D721Med (cell line): ENCODE results near the gene LMOD3.

Experiments used
- DNase-seq: peaks from one replicate; pipeline ENCODE4 v3.0.0; 2011; ENCODE audit warnings: low spot score; ENCODE audit not compliant: insufficient read length
- FAIRE-seq: peaks from 2 replicates; lab custom pipeline; 2011; peaks lifted over from hg19 to GRCh38; lab: Jason Lieb, UNC
- TF ChIP-seq, protein P1 (sequence below): IDR thresholded peaks from 2 replicates; pipeline ENCODE4 v1.5.1; 2012; ENCODE audit warnings: mild to moderate bottlenecking, control low read depth; ENCODE audit not compliant: insufficient read depth; ENCODE audit errors: missing control alignments

Gene LMOD3

DNA sequence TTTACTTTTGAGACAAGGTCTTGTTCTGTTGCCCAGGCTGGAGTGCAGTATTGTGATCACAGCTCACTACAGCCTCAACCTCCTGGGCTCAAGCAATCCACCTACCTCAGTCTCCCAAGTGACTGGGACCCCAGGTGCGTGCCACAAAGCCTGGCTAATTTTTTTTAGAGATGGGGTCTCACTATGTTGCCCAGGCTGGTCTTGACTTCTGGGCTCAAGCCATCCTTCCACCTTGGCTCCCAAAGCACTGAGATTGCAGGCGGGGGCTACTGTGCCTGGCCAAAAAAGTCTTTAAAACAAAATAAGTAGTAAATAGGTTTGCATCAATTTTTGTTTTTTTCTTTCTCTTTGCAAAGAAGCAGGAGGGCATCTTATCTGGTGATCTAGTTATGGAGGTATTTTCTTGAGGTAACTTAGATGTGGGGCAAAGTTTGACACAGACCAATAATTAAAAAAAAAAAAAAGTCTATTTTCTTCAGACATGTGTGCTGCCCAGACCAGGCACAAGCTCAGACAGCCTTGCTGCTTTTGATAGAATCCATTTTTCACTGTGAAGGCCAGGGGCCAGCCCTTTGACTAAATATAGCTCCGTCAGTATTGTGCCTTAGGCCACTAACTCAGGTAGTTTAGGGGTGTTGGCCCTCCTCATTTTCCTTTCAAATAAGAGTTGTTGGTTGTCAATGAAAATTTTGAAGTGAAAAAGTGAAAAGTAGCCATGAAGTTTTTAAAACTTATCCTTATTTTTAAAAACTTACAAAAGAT, 35.2 kb downstream of the LMOD3 start:
- DNase-seq: no peak
- FAIRE-seq: no peak
- TF ChIP-seq, protein P1, sequence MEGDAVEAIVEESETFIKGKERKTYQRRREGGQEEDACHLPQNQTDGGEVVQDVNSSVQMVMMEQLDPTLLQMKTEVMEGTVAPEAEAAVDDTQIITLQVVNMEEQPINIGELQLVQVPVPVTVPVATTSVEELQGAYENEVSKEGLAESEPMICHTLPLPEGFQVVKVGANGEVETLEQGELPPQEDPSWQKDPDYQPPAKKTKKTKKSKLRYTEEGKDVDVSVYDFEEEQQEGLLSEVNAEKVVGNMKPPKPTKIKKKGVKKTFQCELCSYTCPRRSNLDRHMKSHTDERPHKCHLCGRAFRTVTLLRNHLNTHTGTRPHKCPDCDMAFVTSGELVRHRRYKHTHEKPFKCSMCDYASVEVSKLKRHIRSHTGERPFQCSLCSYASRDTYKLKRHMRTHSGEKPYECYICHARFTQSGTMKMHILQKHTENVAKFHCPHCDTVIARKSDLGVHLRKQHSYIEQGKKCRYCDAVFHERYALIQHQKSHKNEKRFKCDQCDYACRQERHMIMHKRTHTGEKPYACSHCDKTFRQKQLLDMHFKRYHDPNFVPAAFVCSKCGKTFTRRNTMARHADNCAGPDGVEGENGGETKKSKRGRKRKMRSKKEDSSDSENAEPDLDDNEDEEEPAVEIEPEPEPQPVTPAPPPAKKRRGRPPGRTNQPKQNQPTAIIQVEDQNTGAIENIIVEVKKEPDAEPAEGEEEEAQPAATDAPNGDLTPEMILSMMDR: no peak

DNA sequence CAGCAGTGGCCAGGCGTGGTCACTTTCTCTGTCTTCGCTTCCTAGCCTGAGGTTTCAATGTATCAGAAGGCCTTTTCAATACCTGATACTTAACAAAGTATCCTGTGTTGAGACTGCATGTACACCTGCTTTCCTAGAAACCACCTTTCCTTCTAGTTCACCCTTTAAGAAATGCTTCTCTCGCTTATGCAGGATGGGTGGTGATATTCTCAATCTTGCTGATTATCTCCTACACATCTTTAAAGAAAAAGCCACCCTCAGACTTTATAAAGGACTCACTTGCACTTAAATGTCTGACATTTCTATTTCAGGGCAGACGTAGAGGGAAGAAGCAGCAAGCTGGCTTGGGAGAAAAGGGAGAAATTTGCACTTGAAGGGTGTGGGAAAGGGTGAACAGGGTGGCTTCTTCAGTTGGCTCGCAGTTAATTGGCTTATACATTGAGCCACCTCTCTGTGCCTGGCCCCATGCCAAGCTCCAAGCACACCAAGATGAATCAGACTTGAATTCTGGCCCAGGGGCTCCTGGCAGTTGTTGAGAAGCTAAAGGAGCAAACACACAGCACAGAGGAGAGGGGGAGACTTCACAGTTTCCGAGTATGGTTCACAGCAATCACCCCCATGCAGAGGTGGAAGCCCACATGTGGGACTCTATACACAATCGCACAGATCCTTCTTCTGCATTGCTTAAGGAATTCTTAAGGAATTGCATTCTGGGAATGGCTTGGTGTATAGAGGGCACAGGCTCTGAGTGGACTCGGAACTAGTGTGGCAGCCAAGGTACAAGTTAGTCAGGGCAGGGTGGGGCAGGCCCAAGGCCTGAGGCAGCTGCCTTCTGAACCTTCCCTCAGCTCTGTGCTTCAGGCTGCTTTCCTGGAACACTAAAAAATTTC, 36.3 kb downstream of the LMOD3 start:
- TF ChIP-seq, protein P1: no peak
- FAIRE-seq (no peak), DNase-seq (no peak)

DNA sequence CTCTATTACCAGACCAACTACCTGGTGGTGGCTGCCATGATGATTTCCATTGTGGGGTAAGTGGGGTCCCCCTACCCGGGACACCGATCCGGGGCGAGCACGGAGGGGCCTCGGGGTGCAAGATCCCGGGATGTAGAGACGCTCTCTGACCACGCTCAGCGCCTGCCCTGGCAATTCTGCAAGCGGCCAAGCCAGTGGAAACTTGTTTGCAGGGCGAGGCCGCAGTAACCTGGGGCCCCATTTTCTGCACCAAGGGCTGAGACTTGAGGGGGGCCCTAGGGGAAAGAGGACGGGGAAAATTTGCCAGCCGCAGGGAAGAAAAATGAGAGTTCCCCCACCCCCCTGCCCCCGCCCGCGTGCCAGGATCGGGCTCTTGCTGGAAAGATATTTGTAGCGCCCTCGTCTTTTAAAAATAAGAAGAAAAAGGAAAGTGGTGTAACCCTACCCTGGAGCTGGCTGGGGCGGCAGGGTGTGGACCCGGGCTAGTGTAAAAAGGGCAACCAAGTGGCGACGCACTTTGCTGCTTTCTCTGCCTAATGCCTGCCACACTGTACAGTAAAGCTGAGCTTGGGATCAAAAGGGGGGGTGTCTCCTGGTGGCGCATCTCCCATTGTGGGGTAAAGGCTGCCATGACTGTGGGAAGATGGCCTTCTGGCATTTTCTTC, 37.1 kb downstream of the LMOD3 start:
- TF ChIP-seq, protein P1: no peak
- no peak for DNase-seq
- FAIRE-seq: no peak

DNA sequence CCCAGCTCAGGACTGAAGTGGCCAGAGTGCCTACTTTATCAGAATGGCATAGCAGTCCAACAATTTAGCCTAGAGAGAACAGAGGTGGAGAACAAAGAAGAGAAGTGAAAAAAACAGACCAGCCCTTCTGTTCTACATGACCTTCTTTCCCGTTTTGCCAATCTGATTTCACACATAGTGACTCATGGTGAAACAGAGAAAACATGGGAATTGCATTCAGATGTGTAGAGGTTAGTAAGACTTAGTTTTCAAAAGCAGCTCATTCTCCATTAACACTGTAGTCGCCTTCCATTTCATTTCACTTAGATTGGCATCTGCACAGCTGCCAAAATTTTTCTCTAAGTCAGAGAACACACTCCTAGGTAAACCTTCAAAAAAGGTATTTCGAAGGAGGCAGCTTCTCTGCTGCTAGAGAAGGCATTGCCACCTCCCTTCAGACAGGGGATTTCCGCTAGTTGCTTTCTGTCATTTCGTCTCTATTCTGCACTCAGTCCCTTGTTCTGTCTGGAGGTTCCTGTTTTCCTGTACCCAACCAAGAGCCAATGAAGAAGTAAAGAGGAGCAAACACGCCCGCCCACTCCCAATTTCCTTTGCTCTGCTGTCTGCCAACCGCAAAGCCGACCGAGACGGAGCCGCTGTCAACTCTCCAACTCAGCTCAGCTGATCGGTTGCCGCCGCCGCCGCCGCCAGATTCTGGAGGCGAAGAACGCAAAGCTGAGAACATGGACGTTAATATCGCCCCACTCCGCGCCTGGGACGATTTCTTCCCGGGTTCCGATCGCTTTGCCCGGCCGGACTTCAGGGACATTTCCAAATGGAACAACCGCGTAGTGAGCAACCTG, 37.8 kb downstream of the LMOD3 start, which contains the start of gene ARL6IP5:
TSS of gene ARL6IP5 (plus strand) at position 612 of the 842 bp plus-strand sequence. CDS start at position 723, 111 bp downstream.
- FAIRE-seq: no peak
- DNase-seq: no peak
- TF ChIP-seq, protein P1: no peak

DNA sequence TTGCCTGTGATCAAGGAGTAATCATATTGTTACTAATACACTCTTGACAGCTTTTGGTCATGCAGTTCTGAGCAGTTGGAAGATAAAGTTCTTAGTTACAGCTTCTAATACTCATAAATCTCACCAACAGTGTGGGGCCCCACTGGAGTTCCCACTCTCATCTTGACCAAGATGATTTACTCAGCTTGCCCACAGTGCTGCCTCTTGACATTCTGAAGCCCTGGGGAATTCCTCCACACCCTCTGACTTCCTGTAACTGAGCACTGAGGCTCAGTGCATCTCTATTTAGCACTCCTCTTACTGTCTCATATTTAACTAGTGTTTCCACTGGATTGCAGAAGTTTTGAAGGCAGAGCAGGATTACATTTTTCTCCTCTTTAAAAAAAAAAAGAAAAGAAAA, 39.6 kb downstream of the LMOD3 start:
- no peak for FAIRE-seq
- TF ChIP-seq, protein P1: no peak
- no peak for DNase-seq

DNA sequence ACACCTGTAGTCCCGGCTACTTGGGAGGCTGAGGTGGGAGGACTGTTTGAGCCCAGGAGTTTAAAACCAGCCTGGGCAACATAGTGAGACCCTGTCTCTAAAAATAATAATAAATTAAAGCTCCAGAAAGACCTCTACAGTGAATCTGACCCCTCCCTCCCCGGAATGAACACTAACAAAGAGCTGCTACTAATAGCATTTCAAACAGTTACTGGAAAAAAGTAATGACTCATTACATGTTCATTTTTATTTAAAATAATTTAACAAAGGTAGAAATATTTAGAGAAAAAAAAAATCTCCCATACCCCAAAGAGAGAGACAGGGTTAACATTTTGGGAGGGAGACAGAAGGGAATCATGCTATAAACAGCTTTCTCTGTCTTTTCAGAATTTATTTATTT, 40.0 kb downstream of the LMOD3 start:
- TF ChIP-seq, protein P1: no peak
- no peak for FAIRE-seq
- DNase-seq: no peak
